NT2/D1 (cell line): ENCODE data around the gene FGF18.

Source experiments
- DNase-seq: peaks from one replicate; pipeline ENCODE4 v3.0.0-alpha.2; 2011; ENCODE audit warnings: low read depth, low spot score
- H3K27me3 ChIP-seq: 2 replicates; pipeline ENCODE4 v1.6.0; 2011; ENCODE audit warnings: mild to moderate bottlenecking; ENCODE audit not compliant: insufficient read length, insufficient read depth
- H3K36me3 ChIP-seq: 2 replicates; pipeline ENCODE4 v1.6.1; 2011; ENCODE audit warnings: mild to moderate bottlenecking, low read length, mixed read lengths; ENCODE audit not compliant: insufficient read depth, insufficient read length
- H3K4me1 ChIP-seq: 2 replicates; pipeline ENCODE4 v1.5.1; 2011; ENCODE audit not compliant: insufficient read depth, insufficient read length
- H3K4me3 ChIP-seq: 2 replicates; pipeline ENCODE4 v1.5.1; 2011; ENCODE audit warnings: low read depth; ENCODE audit not compliant: insufficient read length
- H3K9ac ChIP-seq: 2 replicates; pipeline ENCODE4 v1.6.0; 2011; ENCODE audit warnings: low read depth; ENCODE audit not compliant: insufficient read length
- H3K9me3 ChIP-seq: 2 replicates; pipeline ENCODE4 v1.5.1; 2011; ENCODE audit warnings: mild to moderate bottlenecking, low read length; ENCODE audit not compliant: insufficient read depth
- SUZ12 ChIP-seq: IDR thresholded peaks from 2 replicates; pipeline ENCODE4 v1.6.1; 2011; ENCODE audit not compliant: insufficient read length, insufficient read depth; ENCODE audit errors: extremely low read depth
- YY1 ChIP-seq: IDR thresholded peaks from 2 replicates; pipeline ENCODE4 v1.6.1; 2011; ENCODE audit not compliant: insufficient read length, insufficient read depth
- ZNF274 ChIP-seq: IDR thresholded peaks from 2 replicates; pipeline ENCODE4 v1.6.1; 2011; ENCODE audit warnings: mild to moderate bottlenecking, low read depth, low read length

The FGF18 gene

DNA sequence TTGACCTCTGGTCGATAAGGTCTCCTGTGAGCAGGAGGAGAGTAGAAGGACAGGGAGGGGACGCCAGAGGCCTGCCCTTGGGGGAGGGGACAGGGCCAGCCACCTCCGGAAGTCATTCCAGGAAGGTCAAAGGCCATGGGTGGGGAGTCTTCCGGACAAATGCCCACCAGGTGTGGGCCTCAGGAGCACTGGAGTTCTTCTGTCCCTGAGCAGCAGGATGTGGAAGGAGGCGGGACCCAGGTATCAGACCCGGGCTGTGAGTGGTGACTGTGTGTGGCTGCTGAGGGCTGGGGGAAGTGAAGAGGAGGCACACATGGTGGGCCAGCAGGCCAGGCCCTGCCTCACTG lies 13.9 kb downstream of the FGF18 start:
- Histone ChIP-seq H3K9ac (no peak overlapping the region), H3K9me3 (no peaks in the 10 kb centered on the region), H3K4me1 (peaks cover 4% of the 10 kb centered on the region), H3K27me3 (no peaks in the 10 kb centered on the region), H3K4me3 (no peak overlapping the region), H3K36me3 (no peaks in the 10 kb centered on the region)
- no peak for TF ChIP-seq ZNF274
- TF ChIP-seq YY1: no peak
- DNase-seq: no peak

DNA sequence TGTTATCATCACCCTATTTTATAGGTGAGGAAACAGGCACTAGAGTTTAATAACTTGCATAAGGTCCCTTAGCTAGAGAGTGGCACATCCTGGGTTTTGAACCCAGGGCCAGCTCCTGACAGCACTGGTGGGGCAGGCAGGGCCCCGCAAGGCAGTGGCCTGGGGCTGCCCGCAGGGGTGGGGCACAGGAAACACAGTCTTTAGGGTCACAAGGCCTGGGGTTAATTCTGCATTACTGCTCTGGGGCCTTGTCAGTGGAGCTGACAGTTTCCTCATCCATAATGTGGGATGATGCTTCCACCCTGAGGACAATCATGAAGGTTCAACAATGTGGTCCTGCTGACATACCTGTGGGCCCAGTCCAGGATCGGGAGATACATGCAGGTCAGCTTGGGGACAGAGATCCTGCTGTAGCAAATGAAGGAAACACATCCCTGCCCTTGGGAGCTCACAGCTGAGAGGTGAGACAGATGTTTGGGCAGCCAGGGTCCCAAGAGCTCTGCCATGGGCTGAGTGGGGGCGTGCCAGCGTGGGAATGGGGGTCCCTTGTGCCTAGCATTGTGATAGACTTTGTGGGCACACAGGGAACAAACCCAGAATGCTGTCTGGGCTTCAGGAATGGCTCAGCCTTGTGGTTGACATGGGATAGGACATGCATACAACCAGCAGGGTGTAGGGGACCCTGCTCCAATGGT lies 14.7 kb downstream of the FGF18 start:
- H3K9ac ChIP-seq: no peak overlapping the region
- no peak for TF ChIP-seq SUZ12
- no peak for TF ChIP-seq YY1
- no peak for TF ChIP-seq ZNF274
- no peak overlapping the region for H3K4me3 ChIP-seq
- no peaks in the 10 kb centered on the region for H3K9me3 ChIP-seq
- H3K27me3 ChIP-seq: no peaks in the 10 kb centered on the region
- peaks cover 3% of the 10 kb centered on the region for H3K4me1 ChIP-seq
- no peak for DNase-seq
- H3K36me3 ChIP-seq: no peaks in the 10 kb centered on the region

DNA sequence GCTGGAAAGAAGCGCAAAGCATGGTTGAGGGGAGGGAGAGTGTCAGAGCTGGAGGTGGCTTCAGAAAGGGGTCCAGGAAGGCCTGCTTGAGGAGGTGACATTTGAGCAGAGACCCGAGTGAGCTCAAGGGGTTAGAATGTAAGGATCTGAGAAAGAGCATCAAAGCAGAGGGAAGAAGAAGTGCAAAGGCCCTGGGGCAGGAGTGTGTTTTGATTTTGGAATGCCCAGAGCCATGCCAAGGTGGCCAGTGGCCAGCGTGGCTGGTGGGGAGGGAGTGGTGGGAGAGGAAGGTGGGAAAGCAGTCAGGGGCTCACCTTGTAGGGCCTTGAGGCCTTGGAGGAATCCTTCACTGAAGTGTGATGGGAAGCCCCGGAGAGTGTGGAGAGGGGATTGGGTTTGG lies 15.4 kb downstream of the FGF18 start:
- no peak for DNase-seq
- Histone ChIP-seq H3K9me3 (no peaks in the 10 kb centered on the region), H3K9ac (no peak overlapping the region), H3K36me3 (no peaks in the 10 kb centered on the region), H3K4me1 (peaks cover 6% of the 10 kb centered on the region), H3K27me3 (no peaks in the 10 kb centered on the region), H3K4me3 (no peak overlapping the region)
- TF ChIP-seq YY1: no peak
- no peak for TF ChIP-seq ZNF274
- TF ChIP-seq SUZ12: no peak

DNA sequence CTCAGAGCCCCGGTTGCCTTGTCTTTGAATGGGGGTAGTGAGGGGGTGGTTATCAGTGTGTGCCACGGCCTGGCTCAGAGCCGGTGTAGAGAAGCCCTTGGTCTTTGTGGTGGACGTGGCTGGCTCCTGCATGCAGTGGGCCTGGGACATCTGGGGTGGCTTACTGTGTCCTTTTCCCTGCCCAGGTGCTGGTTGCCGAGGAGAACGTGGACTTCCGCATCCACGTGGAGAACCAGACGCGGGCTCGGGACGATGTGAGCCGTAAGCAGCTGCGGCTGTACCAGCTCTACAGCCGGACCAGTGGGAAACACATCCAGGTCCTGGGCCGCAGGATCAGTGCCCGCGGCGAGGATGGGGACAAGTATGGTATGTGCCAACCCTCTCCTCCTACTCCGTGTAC lies 16.5 kb downstream of the FGF18 start:
- H3K4me3 ChIP-seq: no peak overlapping the region
- H3K36me3 ChIP-seq: no peaks in the 10 kb centered on the region
- H3K9ac ChIP-seq: no peak overlapping the region
- no peaks in the 10 kb centered on the region for H3K9me3 ChIP-seq
- H3K27me3 ChIP-seq: no peaks in the 10 kb centered on the region
- TF ChIP-seq SUZ12 (no peak), ZNF274 (no peak), YY1 (no peak)
- DNase-seq: no peak
- peaks cover 6% of the 10 kb centered on the region for H3K4me1 ChIP-seq

DNA sequence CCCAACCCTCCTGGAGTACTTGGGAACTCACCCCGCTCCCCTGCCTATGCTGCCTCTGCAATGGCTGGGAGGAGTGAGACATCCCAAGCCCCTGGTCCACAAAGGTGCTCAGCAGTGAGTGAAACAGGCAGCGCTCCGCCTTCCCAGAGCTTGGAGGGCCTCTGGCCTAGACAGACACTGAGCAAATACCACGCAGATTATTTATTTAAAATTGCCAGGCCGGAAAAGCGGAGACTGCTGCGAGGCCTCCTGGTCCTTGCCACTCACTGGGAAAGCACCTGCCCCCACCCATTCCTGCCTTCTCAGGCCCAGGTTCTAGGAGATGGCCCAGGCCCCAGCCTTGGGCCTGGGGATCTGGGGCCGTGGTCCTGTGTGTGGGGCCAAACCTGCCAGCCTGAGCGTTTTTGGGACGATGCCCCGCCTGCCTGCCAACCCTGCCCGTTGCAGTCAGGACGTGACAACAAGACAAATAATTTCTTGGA lies 17.4 kb downstream of the FGF18 start:
- Histone ChIP-seq H3K9me3 (no peaks in the 10 kb centered on the region), H3K36me3 (no peaks in the 10 kb centered on the region), H3K9ac (no peak overlapping the region), H3K4me1 (peaks cover 6% of the 10 kb centered on the region), H3K4me3 (no peak overlapping the region), H3K27me3 (no peaks in the 10 kb centered on the region)
- no peak for TF ChIP-seq YY1
- TF ChIP-seq ZNF274: no peak
- no peak for TF ChIP-seq SUZ12
- DNase-seq: no peak

DNA sequence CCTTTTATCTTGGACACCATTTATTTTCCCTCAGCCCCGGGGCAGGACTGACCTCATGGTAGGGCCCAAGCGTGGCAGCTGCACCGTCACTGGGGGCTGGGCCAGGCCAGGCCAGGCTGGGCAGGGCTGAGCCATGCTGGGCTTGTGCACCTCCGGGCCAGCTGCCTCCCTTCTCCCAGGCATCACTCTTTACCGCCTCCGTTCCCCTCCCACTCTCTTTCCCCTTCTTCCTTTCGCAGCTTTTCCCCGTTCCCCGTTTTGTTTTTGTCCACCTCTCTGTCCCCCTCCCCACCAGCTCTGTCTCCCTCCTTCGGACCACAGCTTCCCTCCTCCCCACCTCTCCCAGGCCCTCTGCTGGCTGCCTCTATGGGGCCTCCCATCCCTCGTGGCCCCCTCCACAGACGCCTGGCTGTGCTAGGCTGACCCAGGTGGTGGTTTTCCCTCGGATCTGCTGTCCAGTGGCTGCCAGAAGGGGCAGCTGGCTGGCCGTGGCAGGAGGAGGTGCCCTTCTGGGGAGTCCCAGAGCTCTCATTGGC lies 17.9 kb downstream of the FGF18 start:
- Histone ChIP-seq H3K27me3 (no peaks in the 10 kb centered on the region), H3K36me3 (no peaks in the 10 kb centered on the region), H3K4me3 (no peak overlapping the region), H3K4me1 (peaks cover 8% of the 10 kb centered on the region), H3K9ac (no peak overlapping the region), H3K9me3 (no peaks in the 10 kb centered on the region)
- no peak for DNase-seq
- TF ChIP-seq SUZ12 (no peak), ZNF274 (no peak), YY1 (no peak)

DNA sequence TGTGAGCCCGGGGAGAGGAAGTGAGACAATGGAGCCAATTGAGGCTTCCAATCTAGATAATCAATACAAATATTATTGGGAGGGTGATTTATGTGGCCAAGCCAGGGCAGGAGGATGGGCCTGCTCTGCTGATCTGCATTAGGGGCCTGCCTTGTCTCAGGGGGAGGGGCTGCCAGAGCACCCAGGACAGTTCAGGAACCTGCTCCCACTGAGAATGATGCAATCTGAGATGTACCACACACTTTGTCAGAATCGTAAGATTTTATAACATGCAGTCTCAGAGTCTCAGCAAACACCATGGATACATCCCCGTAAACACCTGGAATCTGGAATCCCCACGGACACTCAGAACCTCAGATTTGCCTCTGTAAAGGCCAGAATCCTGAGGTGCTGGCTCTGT lies 19.3 kb downstream of the FGF18 start:
- H3K4me3 ChIP-seq: no peak overlapping the region
- H3K9me3 ChIP-seq: no peaks in the 10 kb centered on the region
- no peak overlapping the region for H3K9ac ChIP-seq
- no peaks in the 10 kb centered on the region for H3K27me3 ChIP-seq
- TF ChIP-seq ZNF274 (no peak), YY1 (no peak)
- no peaks in the 10 kb centered on the region for H3K36me3 ChIP-seq
- H3K4me1 ChIP-seq: peaks cover 8% of the 10 kb centered on the region
- no peak for DNase-seq

DNA sequence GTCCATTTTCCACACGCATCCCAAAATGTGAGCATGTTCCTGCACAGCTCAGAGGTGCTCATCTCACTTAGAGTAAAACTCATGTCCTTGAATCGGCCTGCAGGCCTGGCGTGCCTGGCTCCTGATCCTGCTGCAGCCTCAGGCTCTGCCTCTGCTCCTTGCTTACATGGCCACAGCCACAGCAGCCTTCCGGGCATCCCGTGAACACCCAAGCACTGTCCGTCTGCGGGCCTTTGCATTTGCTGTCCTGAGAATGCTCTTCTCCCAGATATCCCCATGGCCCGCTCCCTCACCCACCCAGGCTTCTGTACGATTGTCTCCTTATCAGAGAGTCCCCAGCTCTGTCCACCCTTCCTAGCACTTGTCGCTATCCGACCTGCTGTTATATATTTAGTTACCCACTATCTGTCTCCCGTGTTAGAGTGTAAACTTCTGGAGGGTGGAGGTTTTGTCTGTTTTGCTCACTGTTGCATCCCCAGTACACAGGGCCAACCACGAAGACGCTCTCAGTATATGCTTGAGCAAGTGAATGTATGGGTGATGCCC lies 21.9 kb downstream of the FGF18 start:
- H3K9me3 ChIP-seq: no peaks in the 10 kb centered on the region
- no peak for TF ChIP-seq YY1
- TF ChIP-seq ZNF274: no peak
- TF ChIP-seq SUZ12: no peak
- no peak for DNase-seq
- H3K4me1 ChIP-seq: peaks cover 12% of the 10 kb centered on the region
- H3K36me3 ChIP-seq: no peaks in the 10 kb centered on the region
- H3K9ac ChIP-seq: no peak overlapping the region
- no peak overlapping the region for H3K4me3 ChIP-seq
- H3K27me3 ChIP-seq: no peaks in the 10 kb centered on the region
